ENCODE data around the gene GPR84. TPM values are rescaled to one million over a fixed set of nuclear protein-coding genes. Genes with fewer than 3 reads are reported as not detected.

The GPR84 gene
- total RNA-seq, 2 experiments from 2014 or later, result 0.27 to 0.53 TPM

DNA sequence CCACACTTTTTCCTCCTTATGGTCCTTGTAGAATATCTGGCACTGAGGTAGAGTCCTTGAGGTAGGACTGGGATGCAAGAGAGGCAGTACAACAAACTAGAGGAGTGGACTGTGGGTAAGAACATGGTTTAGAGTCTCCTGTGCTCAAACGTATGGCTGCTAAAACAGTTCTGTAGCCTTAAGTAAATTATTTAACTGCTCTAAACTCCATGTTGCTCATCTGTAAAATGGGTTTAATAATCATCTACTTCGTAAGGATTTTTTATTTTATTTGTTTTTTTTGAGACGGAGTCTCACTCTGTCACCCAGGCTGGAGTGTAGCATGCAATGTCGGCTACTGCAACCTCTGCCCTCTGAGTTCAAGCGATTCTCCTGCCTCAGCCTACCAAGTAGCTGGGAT, 42.9 kb downstream of the GPR84 start:
- ATAC-seq (ENCODE audit: poor library complexity), result no peak
- H3K9me3 Mint-ChIP-seq, result no peaks in the 10 kb centered on the region
- no peak overlapping the region for H3K4me3 Mint-ChIP-seq
- intact Hi-C loops (cut with DNase I, micrococcal nuclease), result no loop called here
- ChIA-PET POLR2A (no interaction called here), CTCF (interaction anchor here (1.9 kb wide), 1 partner anchor 14 kb away, joined by 8 read pairs; no protein-coding TSS in a partner anchor)
- no peaks in the 10 kb centered on the region for H3K27me3 Mint-ChIP-seq
- no peaks in the 10 kb centered on the region for H3K27me3 ChIP-seq (ENCODE audit: control insufficient read depth in 1 of 2, insufficient read depth in 2 of 2, low read length in 2 of 2)
- no peak for TF ChIP-seq CTCF (IDR thresholded peaks at IDR 0.05)
- H3K9me3 ChIP-seq (ENCODE audit: control insufficient read depth in 1 of 2, insufficient read depth in 1 of 2, low read length in 2 of 2), result no peaks in the 10 kb centered on the region
- peaks cover 6% of the 10 kb centered on the region for H3K36me3 Mint-ChIP-seq (ENCODE audit: low read depth)
- H3K4me1 ChIP-seq (ENCODE audit: insufficient read depth, low read length), result peaks cover 12% of the 10 kb centered on the region
- no peak overlapping the region for H3K27ac ChIP-seq (ENCODE audit: low read depth in 1 of 2, low read length in 2 of 2)
- no peak overlapping the region for H3K27ac Mint-ChIP-seq
- no peak overlapping the region for H3K4me3 ChIP-seq (ENCODE audit: low read length)
- peaks cover 11% of the 10 kb centered on the region for H3K4me1 Mint-ChIP-seq (ENCODE audit: low read depth)
- H3K36me3 ChIP-seq (ENCODE audit: insufficient read depth, low read length), result no peaks in the 10 kb centered on the region
- DNase-seq, result no peak

Small RNA genes lying within 50 kb of the gene (microRNA-seq; reads per million reads assigned to microRNA genes)
- 168 reads per million, percentile 70 among the genes with 10 or more reads in this experiment for gene MIR148B (ENCODE audit: borderline microRNAs expressed, borderline replicate concordance)

Other genes with a start within 250 kb of the GPR84 start
- gene SMUG1, start 175.5 kb downstream of the GPR84 start, total RNA-seq, result 1 to 10 TPM; 2.4 to 3.7 TPM
- 10 to 100 TPM; 38.8 to 38.9 TPM for gene CBX5, start 84.4 kb downstream of the GPR84 start, total RNA-seq
- gene HNRNPA1, start 83.8 kb downstream of the GPR84 start, total RNA-seq, result 1,000 to 10,000 TPM; 1,969 to 1,994 TPM
- gene NFE2, start 63.5 kb downstream of the GPR84 start, total RNA-seq, result under 1 TPM in 1 of 2 experiments, not detected in 1; 0.20 TPM
- gene COPZ1, start 39.4 kb downstream of the GPR84 start, total RNA-seq, result 10 to 100 TPM; 31.2 to 33.9 TPM
- 1 to 10 TPM; 3.8 to 4.7 TPM for gene ZNF385A, start 20.2 kb upstream of the GPR84 start, total RNA-seq
- gene ITGA5, start 54.8 kb upstream of the GPR84 start, total RNA-seq, result 100 to 1,000 TPM; 143 to 159 TPM
- gene GTSF1, start 109.1 kb upstream of the GPR84 start, total RNA-seq, result under 1 TPM in 1 of 2 experiments, not detected in 1; 0.58 TPM
- 10 to 100 TPM; 78.1 to 85.2 TPM for gene NCKAP1L, start 133.3 kb upstream of the GPR84 start, total RNA-seq
- 10 to 100 TPM in 1 of 2 experiments, 1 to 10 TPM in 1; 9.7 to 11.1 TPM for gene PDE1B, start 185.1 kb upstream of the GPR84 start, total RNA-seq
- gene PPP1R1A, start 224.2 kb upstream of the GPR84 start, total RNA-seq, result not detected

Measured in CD4-positive, alpha-beta T cell (primary cell).